Neural progenitor cell (in vitro differentiated cells): ENCODE measurements around the gene PPP1R8. TPM values are rescaled to one million over a fixed set of nuclear protein-coding genes. Genes with fewer than 3 reads are reported as not detected.
A peak's percentile ranks its signal among the peaks of the same experiment; 100 is the strongest.

Experiments used
- DNase-seq: peaks from one replicate; pipeline ENCODE4 v3.0.0-alpha.2; 2016; ENCODE audit warnings: low spot score
- H2AFZ ChIP-seq: fragments of 200-600 bp; sonication (generic); replicated peaks from 2 replicates; pipeline ENCODE4 v1.6.1; 2016; ENCODE audit warnings: antibody characterized with exemption
- H3F3A ChIP-seq: fragments of 200-600 bp; sonication (generic); 2 replicates; pipeline ENCODE4 v1.6.1; 2016; ENCODE audit warnings: antibody characterized with exemption, low read depth
- H3K27ac ChIP-seq: fragments of 200-600 bp; sonication (generic); 2 replicates; pipeline ENCODE4 v1.5.1; 2016; ENCODE audit warnings: mild to moderate bottlenecking
- H3K27me3 ChIP-seq: fragments of 200-600 bp; sonication (generic); 2 replicates; pipeline ENCODE4 v1.6.1; 2016; ENCODE audit warnings: mild to moderate bottlenecking, moderate library complexity
- H3K36me3 ChIP-seq: fragments of 200-600 bp; sonication (generic); 2 replicates; pipeline ENCODE4 v1.5.1; 2016
- H3K4me1 ChIP-seq: fragments of 200-600 bp; sonication (generic); 2 replicates; pipeline ENCODE4 v1.6.1; 2016; ENCODE audit warnings: mixed run types
- H3K4me2 ChIP-seq: fragments of 200-600 bp; sonication (generic); 2 replicates; pipeline ENCODE4 v1.6.1; 2016
- H3K4me3 ChIP-seq: fragments of 200-600 bp; sonication (generic); 2 replicates; pipeline ENCODE4 v1.5.1; 2016
- H3K79me2 ChIP-seq: fragments of 200-600 bp; sonication (generic); 2 replicates; pipeline ENCODE4 v1.6.1; 2016; ENCODE audit warnings: low read depth
- H3K9ac ChIP-seq: fragments of 200-600 bp; sonication (generic); 2 replicates; pipeline ENCODE4 v1.6.1; 2016
- H3K9me3 ChIP-seq: fragments of 200-600 bp; sonication (generic); 2 replicates; pipeline ENCODE4 v1.5.1; 2016; ENCODE audit warnings: low read depth
- H4K20me1 ChIP-seq: fragments of 200-600 bp; sonication (generic); 2 replicates; pipeline ENCODE4 v1.6.1; 2016; ENCODE audit warnings: low read depth
- H3K27ac Mint-ChIP-seq: 3 replicates; pipeline ENCODE4 v1.8.0; 2021; ENCODE audit warnings: mixed read lengths
- H3K27me3 Mint-ChIP-seq: 2 replicates; pipeline ENCODE4 v1.8.0; 2022; ENCODE audit warnings: low read depth, mild to moderate bottlenecking, inconsistent platforms, moderate library complexity, mixed read lengths; ENCODE audit not compliant: insufficient read depth
- H3K36me3 Mint-ChIP-seq: 3 replicates; pipeline ENCODE4 v1.8.0; 2021; ENCODE audit warnings: mixed read lengths
- H3K4me1 Mint-ChIP-seq: 3 replicates; pipeline ENCODE4 v1.8.0; 2021; ENCODE audit warnings: mixed read lengths
- H3K4me3 Mint-ChIP-seq: 3 replicates; pipeline ENCODE4 v1.8.0; 2021; ENCODE audit warnings: mild to moderate bottlenecking, moderate library complexity, mixed read lengths
- H3K9me3 Mint-ChIP-seq: 3 replicates; pipeline ENCODE4 v1.8.0; 2020; ENCODE audit warnings: mixed read lengths
- EZH2 ChIP-seq: fragments of 200-600 bp; sonication (generic); IDR thresholded peaks from 2 replicates; pipeline ENCODE4 v1.6.1; 2017; ENCODE audit warnings: antibody characterized with exemption, mild to moderate bottlenecking, moderate library complexity
- EZH2phosphoT487 ChIP-seq: fragments of 200-600 bp; sonication (generic); IDR thresholded peaks from 2 replicates; pipeline ENCODE4 v1.6.1; 2017; ENCODE audit warnings: antibody characterized with exemption
- total RNA-seq: library from RNA; depleted of rRNA; stranded (reverse); fragments of >200 nt; gene quantifications from 2 replicates; pipeline ENCODE4 v1.2.3, GENCODE V29; 2015; ENCODE audit warnings: low replicate concordance
- TF ChIP-seq, protein P1 (sequence below): fragments of 200-600 bp; sonication (generic); IDR thresholded peaks from 2 replicates; pipeline ENCODE4 v1.5.1; 2017; ENCODE audit warnings: antibody characterized with exemption, mild to moderate bottlenecking

The PPP1R8 gene
- total RNA-seq, 1 donor from 2014 or later, result 61.2 TPM

DNA sequence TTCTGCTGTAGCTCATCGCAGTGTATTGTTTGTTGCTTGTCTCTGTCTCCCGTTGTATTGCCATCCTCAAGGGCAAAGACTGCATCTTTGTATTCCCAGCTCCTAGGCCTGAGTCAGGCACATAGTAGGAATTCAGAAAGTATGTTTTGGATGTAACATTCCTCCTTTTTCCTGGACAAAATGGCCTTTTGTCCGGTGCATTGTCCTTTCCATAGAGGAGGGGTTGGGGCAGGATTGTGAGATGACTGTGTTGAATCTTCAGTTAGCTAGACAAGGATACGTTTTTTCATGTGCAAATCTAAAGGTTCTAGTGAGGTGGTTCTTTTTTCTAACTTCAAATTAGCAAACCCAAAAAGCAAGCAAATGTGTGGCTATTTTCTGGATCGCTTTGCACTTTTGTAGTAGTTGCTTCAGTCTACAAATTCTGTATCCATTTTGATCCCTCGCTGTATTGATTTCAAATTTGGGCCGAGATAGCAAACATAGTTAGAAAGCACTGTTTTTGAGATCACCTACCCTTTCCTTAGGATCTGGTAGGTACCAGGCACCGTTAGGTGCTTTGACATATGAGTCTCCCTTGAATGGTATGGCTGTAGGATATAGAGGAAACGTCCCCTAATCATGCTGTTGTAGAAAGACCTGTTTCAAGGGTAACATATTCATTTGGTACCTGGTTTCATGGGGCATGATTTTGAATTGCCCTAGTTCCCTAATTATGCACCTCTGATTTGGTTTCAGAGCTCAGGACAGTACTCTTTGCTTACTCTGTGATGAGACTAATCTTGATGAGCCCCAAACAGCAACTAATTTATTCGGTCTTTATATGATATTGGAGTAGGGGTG, 1.2 kb downstream of the PPP1R8 start:
- H3K27ac Mint-ChIP-seq, result peak overlapping the region; percentile 95
- no peak overlapping the region for H3K27ac ChIP-seq
- H3K36me3 Mint-ChIP-seq, result peaks cover 7% of the 10 kb centered on the region
- peak overlapping the region; percentile 85 for H3K4me2 ChIP-seq
- no peaks in the 10 kb centered on the region for H3K27me3 ChIP-seq
- H2AFZ ChIP-seq, result no peak overlapping the region
- H4K20me1 ChIP-seq, result peaks cover 31% of the 10 kb centered on the region
- DNase-seq, result peak; percentile 44
- peak overlapping the region; percentile 93 for H3K4me3 Mint-ChIP-seq
- peaks cover 10% of the 10 kb centered on the region for H3F3A ChIP-seq
- H3K9me3 ChIP-seq, result no peaks in the 10 kb centered on the region
- H3K9ac ChIP-seq, result peak overlapping the region; percentile 99
- no peaks in the 10 kb centered on the region for H3K9me3 Mint-ChIP-seq
- H3K79me2 ChIP-seq, result peaks cover 61% of the 10 kb centered on the region
- H3K36me3 ChIP-seq, result peaks cover 6% of the 10 kb centered on the region
- H3K4me1 Mint-ChIP-seq, result peaks cover 20% of the 10 kb centered on the region
- peaks cover 2% of the 10 kb centered on the region for H3K27me3 Mint-ChIP-seq
- H3K4me3 ChIP-seq, result peak overlapping the region; percentile 89
- TF ChIP-seq EZH2, result no peak
- TF ChIP-seq, protein P1, sequence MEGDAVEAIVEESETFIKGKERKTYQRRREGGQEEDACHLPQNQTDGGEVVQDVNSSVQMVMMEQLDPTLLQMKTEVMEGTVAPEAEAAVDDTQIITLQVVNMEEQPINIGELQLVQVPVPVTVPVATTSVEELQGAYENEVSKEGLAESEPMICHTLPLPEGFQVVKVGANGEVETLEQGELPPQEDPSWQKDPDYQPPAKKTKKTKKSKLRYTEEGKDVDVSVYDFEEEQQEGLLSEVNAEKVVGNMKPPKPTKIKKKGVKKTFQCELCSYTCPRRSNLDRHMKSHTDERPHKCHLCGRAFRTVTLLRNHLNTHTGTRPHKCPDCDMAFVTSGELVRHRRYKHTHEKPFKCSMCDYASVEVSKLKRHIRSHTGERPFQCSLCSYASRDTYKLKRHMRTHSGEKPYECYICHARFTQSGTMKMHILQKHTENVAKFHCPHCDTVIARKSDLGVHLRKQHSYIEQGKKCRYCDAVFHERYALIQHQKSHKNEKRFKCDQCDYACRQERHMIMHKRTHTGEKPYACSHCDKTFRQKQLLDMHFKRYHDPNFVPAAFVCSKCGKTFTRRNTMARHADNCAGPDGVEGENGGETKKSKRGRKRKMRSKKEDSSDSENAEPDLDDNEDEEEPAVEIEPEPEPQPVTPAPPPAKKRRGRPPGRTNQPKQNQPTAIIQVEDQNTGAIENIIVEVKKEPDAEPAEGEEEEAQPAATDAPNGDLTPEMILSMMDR, result no peak
- no peak for TF ChIP-seq EZH2phosphoT487
- peaks cover 9% of the 10 kb centered on the region for H3K4me1 ChIP-seq

DNA sequence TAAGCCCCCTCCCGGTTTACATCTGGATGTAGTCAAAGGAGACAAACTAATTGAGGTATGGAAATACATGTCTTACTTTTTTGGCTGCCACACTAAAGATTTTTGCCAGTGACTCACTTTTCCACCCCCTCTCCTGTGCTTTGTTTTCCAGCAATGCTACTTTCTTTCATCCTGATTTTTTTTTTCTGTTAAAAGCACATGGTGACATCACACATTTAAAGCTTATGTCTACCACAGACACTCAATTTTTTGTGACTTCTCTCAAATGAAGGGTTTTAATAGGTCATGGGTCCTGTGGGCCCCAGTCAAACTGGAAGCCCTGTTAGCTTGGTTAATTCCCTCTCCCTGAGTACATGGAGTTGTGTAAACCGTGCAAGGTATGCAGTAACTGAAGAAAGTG, 2.2 kb downstream of the PPP1R8 start:
- Histone ChIP-seq H3K27me3 (no peaks in the 10 kb centered on the region), H3K36me3 (peaks cover 6% of the 10 kb centered on the region), H3K4me3 (peak overlapping the region; percentile 89), H3K4me1 (peaks cover 9% of the 10 kb centered on the region), H3K79me2 (peaks cover 71% of the 10 kb centered on the region), H3K4me2 (peak overlapping the region; percentile 85), H2AFZ (no peak overlapping the region), H3K27ac (no peak overlapping the region), H3F3A (peaks cover 10% of the 10 kb centered on the region), H4K20me1 (peaks cover 31% of the 10 kb centered on the region), H3K9ac (no peak overlapping the region), H3K9me3 (no peaks in the 10 kb centered on the region)
- Mint-ChIP-seq H3K9me3 (no peaks in the 10 kb centered on the region), H3K27me3 (peaks cover 2% of the 10 kb centered on the region), H3K27ac (no peak overlapping the region), H3K4me3 (peak overlapping the region; percentile 93), H3K4me1 (peaks cover 20% of the 10 kb centered on the region), H3K36me3 (peaks cover 9% of the 10 kb centered on the region)
- DNase-seq, result no peak
- TF ChIP-seq, protein P1, result no peak
- TF ChIP-seq EZH2phosphoT487 (no peak), EZH2 (no peak)

DNA sequence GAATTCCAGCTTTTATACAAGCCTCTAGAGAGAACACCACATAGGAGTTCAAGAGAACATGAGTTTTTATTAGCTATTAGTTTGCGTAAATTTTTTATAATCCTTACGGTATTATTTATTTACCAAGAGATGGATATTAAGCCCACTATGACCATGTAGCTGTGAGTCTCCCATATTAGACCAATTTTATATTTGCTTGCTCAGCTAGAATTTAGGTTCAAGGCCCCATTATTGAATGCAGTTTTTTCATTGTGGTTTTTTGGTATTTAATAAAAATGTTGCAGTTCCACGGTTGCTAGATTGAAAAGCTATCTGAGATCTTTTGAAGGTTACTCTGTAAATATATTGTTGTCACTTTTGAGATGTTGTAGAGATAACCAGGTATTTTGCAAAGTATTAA, 2.9 kb downstream of the PPP1R8 start:
- no peak overlapping the region for H3K4me2 ChIP-seq
- H3K79me2 ChIP-seq, result peaks cover 78% of the 10 kb centered on the region

More for the DNA sequence above, 2.9 kb downstream of the PPP1R8 start:
- H3K9me3 ChIP-seq, result no peaks in the 10 kb centered on the region
- TF ChIP-seq EZH2 (no peak), EZH2phosphoT487 (no peak)
- TF ChIP-seq, protein P1, result no peak
- H3K27me3 Mint-ChIP-seq, result peaks cover 2% of the 10 kb centered on the region
- H3F3A ChIP-seq, result peaks cover 10% of the 10 kb centered on the region
- H3K36me3 Mint-ChIP-seq, result peaks cover 9% of the 10 kb centered on the region
- no peak for DNase-seq
- H3K27ac Mint-ChIP-seq, result no peak overlapping the region
- no peak overlapping the region for H2AFZ ChIP-seq
- no peaks in the 10 kb centered on the region for H3K27me3 ChIP-seq
- no peak overlapping the region for H3K27ac ChIP-seq
- no peak overlapping the region for H3K4me3 Mint-ChIP-seq
- H3K4me3 ChIP-seq, result no peak overlapping the region
- H3K36me3 ChIP-seq, result peaks cover 6% of the 10 kb centered on the region
- peaks cover 31% of the 10 kb centered on the region for H4K20me1 ChIP-seq
- no peak overlapping the region for H3K9ac ChIP-seq
- no peaks in the 10 kb centered on the region for H3K9me3 Mint-ChIP-seq
- H3K4me1 ChIP-seq, result peaks cover 9% of the 10 kb centered on the region
- H3K4me1 Mint-ChIP-seq, result peaks cover 20% of the 10 kb centered on the region
